Endodermal cell (in vitro differentiated cells): ENCODE data around the gene BRCA2. TPM values are rescaled to one million over a fixed set of nuclear protein-coding genes. Genes with fewer than 3 reads are reported as not detected.

Experiments
- DNase-seq: peaks from one replicate; pipeline ENCODE4 v3.0.0-alpha.2; 2017
- H3K27ac ChIP-seq: 2 replicates; pipeline ENCODE4 v1.5.1; 2013; ENCODE audit warnings: mild to moderate bottlenecking, low read depth, low read length, moderate library complexity
- H3K27me3 ChIP-seq: 2 replicates; pipeline ENCODE4 v1.6.1; 2013; ENCODE audit warnings: mild to moderate bottlenecking, low read length, moderate library complexity; ENCODE audit not compliant: insufficient read depth, control insufficient read depth, poor library complexity, severe bottlenecking
- H3K36me3 ChIP-seq: 2 replicates; pipeline ENCODE4 v1.7.0; 2013; ENCODE audit warnings: mild to moderate bottlenecking, low read length, moderate library complexity; ENCODE audit not compliant: control insufficient read depth, insufficient read depth
- H3K4me1 ChIP-seq: one replicate; pipeline ENCODE4 v1.7.0; 2013; ENCODE audit warnings: low read length; ENCODE audit not compliant: control insufficient read depth, insufficient read depth
- H3K4me3 ChIP-seq: 2 replicates; pipeline ENCODE4 v1.5.1; 2013; ENCODE audit warnings: mild to moderate bottlenecking, low read length, moderate library complexity
- H3K9ac ChIP-seq: 2 replicates; pipeline ENCODE4 v1.6.1; 2013; ENCODE audit warnings: mild to moderate bottlenecking, low read length, moderate library complexity; ENCODE audit not compliant: poor library complexity, severe bottlenecking; ENCODE audit errors: extremely low read depth
- H3K9me3 ChIP-seq: 2 replicates; pipeline ENCODE4 v1.6.1; 2013; ENCODE audit warnings: mild to moderate bottlenecking, low read length, moderate library complexity; ENCODE audit not compliant: control insufficient read depth
- H3K27ac Mint-ChIP-seq: 2 replicates; pipeline ENCODE4 v1.8.0; 2020; ENCODE audit warnings: mixed read lengths
- H3K27me3 Mint-ChIP-seq: 2 replicates; pipeline ENCODE4 v1.8.0; 2021; ENCODE audit warnings: mild to moderate bottlenecking, mixed read lengths; ENCODE audit not compliant: insufficient read depth
- H3K36me3 Mint-ChIP-seq: 2 replicates; pipeline ENCODE4 v1.8.0; 2020; ENCODE audit warnings: low read depth, mixed read lengths
- H3K4me1 Mint-ChIP-seq: 2 replicates; pipeline ENCODE4 v1.8.0; 2020; ENCODE audit warnings: mixed read lengths
- H3K4me3 Mint-ChIP-seq: 2 replicates; pipeline ENCODE4 v1.8.0; 2020; ENCODE audit warnings: mild to moderate bottlenecking, moderate library complexity, mixed read lengths
- H3K9me3 Mint-ChIP-seq: 2 replicates; pipeline ENCODE4 v1.8.0; 2020; ENCODE audit warnings: mild to moderate bottlenecking, mixed read lengths
- CTCF ChIP-seq: fragments of 200-600 bp; sonication (generic); conservative IDR thresholded peaks from 2 replicates; pipeline ENCODE4 v1.5.0; 2021; ENCODE audit warnings: antibody characterized with exemption, mild to moderate bottlenecking
- WGBS, 2 experiments: methylation state at CpG; one replicate each; pipeline versions ENCODE4 v1.1.5 to v1.1.7; 2013; ENCODE audit warnings: missing lambda C conversion rate in 2 of 2, mixed read lengths in 1 of 2; ENCODE audit not compliant: insufficient coverage in 1 of 2, insufficient read length in 1 of 2; 5-methylcytosine and 5-hydroxymethylcytosine counted together
- total RNA-seq, 2 donors: library from RNA; stranded (reverse); fragmentation: NEBNext Ultra II Directional in 1 of 2; extraction: Animal tissue kit (Norgen Biotek cat#: 25700) in 1 of 2; gene quantifications; 2 replicates in 1 of 2; 3 replicates in 1 of 2; pipeline ENCODE4 v1.2.1, GENCODE V29; 2021

The BRCA2 gene
- total RNA-seq, 2 donors from 2014 or later = 25.7 to 27.8 TPM

- no peak overlapping the region for H3K4me3 ChIP-seq
These were observed 117.5 kb downstream of the BRCA2 start for GRCh38 chr13:32432856-32433255.

GRCh38 chr13:32438871-32439270 lies 123.6 kb downstream of the BRCA2 start:
- Histone ChIP-seq H3K27ac (no peak overlapping the region), H3K4me3 (no peak overlapping the region), H3K9ac (no peak overlapping the region), H3K4me1 (no peaks in the 10 kb centered on the region), H3K36me3 (no peaks in the 10 kb centered on the region), H3K9me3 (no peaks in the 10 kb centered on the region), H3K27me3 (no peaks in the 10 kb centered on the region)
- TF ChIP-seq CTCF = no peak
- H3K4me3 Mint-ChIP-seq = no peak overlapping the region
- peaks cover 5% of the 10 kb centered on the region for H3K27me3 Mint-ChIP-seq
- H3K4me1 Mint-ChIP-seq = no peaks in the 10 kb centered on the region
- 88% methylated on average over 4 of the region's 4 CpGs for WGBS, 2 experiments
- no peak for DNase-seq
- H3K9me3 Mint-ChIP-seq = no peaks in the 10 kb centered on the region
- H3K36me3 Mint-ChIP-seq = peaks cover 2% of the 10 kb centered on the region
- no peak overlapping the region for H3K27ac Mint-ChIP-seq

More at GRCh38 chr13:32432856-32433255, 117.5 kb downstream of the BRCA2 start:
- Mint-ChIP-seq H3K27ac (no peak overlapping the region), H3K27me3 (no peaks in the 10 kb centered on the region), H3K36me3 (no peaks in the 10 kb centered on the region), H3K9me3 (no peaks in the 10 kb centered on the region), H3K4me1 (peaks cover 5% of the 10 kb centered on the region), H3K4me3 (no peak overlapping the region)
- TF ChIP-seq CTCF = no peak
- Histone ChIP-seq H3K4me1 (no peaks in the 10 kb centered on the region), H3K27ac (no peak overlapping the region), H3K27me3 (peaks cover 15% of the 10 kb centered on the region), H3K9ac (no peak overlapping the region), H3K36me3 (no peaks in the 10 kb centered on the region), H3K9me3 (no peaks in the 10 kb centered on the region)
- 97 to 100% methylated on average over 3 of the region's 3 CpGs for WGBS, 2 experiments
- no peak for DNase-seq

GRCh38 chr13:32443111-32443510 lies 127.8 kb downstream of the BRCA2 start:
- WGBS, 2 experiments = 86% methylated on average over 2 of the region's 2 CpGs; no CpG with 5 or more reads in 1 of the 2 experiments

More at GRCh38 chr13:32443111-32443510, 127.8 kb downstream of the BRCA2 start:
- H3K27ac ChIP-seq = no peak overlapping the region
- Mint-ChIP-seq H3K9me3 (no peaks in the 10 kb centered on the region), H3K27ac (no peak overlapping the region), H3K4me1 (peaks cover 18% of the 10 kb centered on the region), H3K27me3 (peaks cover 9% of the 10 kb centered on the region), H3K4me3 (no peak overlapping the region), H3K36me3 (peaks cover 2% of the 10 kb centered on the region)
- no peak for DNase-seq
- peaks cover 6% of the 10 kb centered on the region for H3K4me1 ChIP-seq
- no peak overlapping the region for H3K4me3 ChIP-seq
- H3K9ac ChIP-seq = no peak overlapping the region
- peaks cover 14% of the 10 kb centered on the region for H3K27me3 ChIP-seq
- no peak for TF ChIP-seq CTCF
- no peaks in the 10 kb centered on the region for H3K36me3 ChIP-seq
- H3K9me3 ChIP-seq = no peaks in the 10 kb centered on the region
